Measurements from ENCODE around the gene UHRF1.

The UHRF1 gene

DNA sequence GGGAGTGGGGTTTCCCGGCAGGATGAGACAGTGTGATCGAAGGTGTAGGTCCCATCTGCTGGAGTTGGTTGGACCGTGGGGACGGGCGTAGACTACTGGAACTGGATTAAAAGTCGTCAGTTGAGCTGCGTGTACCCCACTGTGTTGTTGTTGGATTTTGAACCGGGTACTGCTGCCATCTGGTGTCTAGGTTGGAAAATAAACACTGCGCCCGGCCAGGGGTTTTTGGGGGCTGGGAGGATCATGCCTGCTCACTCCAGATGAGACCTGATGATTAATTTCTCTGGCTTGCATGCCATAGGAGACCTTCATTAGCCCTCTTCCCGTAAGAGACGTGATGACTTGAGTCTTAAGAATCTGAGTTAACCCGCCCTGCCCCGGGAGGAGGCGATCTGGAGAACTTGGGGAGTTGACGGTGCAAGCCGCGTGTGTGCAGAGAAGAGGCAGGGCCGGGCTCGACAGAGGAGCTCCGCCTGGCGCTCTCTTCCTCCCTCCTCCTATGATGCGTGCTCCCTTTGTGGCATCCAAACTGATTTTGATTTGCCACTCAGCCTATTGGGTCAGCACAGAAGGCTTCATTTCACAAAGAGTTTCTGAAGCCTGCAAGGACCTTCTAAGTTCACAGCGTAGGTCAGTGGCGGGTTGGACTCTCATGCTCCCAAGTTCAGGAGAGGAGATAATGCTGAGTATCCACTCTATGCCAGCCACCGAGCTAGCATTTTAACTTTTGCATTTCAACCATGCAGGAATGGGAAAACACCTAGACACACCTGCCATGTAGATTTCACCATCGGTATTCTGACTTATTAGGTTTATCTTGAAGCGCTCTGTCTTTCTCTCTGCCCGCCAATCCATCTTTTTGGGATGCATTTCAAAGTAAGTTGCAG, 2.7 kb downstream of the UHRF1 start:
- TF ChIP-seq, protein P1, sequence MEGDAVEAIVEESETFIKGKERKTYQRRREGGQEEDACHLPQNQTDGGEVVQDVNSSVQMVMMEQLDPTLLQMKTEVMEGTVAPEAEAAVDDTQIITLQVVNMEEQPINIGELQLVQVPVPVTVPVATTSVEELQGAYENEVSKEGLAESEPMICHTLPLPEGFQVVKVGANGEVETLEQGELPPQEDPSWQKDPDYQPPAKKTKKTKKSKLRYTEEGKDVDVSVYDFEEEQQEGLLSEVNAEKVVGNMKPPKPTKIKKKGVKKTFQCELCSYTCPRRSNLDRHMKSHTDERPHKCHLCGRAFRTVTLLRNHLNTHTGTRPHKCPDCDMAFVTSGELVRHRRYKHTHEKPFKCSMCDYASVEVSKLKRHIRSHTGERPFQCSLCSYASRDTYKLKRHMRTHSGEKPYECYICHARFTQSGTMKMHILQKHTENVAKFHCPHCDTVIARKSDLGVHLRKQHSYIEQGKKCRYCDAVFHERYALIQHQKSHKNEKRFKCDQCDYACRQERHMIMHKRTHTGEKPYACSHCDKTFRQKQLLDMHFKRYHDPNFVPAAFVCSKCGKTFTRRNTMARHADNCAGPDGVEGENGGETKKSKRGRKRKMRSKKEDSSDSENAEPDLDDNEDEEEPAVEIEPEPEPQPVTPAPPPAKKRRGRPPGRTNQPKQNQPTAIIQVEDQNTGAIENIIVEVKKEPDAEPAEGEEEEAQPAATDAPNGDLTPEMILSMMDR (IDR thresholded peaks at IDR 0.05; ENCODE audit: extremely low read depth, missing control alignments) = peak; percentile 39
- DNase-seq (ENCODE audit: low spot score) = peak; percentile 79

DNA sequence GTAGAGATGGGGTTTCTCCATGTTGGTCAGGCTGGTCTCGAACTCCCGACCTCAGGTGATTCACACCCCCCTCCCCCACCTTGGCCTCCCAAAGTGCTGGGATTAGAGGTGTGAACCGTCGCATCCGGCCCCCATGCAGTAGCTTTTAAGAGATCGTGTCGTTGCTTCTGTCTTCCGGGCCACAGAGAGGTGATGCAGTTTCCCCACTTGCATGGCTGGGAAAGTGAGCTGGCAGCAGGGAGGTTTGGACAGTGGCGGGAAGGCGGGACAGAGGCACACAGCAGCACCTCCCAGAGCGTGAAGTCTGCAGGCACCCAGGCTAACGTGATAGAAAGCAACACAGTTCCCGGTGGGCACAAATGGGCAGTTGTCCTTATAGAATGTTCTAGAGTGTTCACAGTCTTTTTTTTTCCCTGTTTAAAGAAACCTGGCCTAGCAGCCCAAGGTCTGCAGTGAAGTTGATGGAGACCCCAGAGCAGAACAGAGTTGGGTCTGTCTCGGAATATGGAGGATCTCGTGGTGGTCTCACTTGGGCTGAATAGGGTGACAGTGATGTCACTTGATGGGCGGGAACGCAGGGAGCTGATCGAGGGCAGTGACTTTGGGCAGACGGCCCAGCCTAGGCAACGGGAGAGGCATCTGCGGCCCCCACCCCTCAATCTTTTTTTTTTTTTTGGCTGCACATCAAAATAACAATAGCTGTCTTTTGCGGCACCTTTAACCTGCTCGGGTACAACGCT, 4.9 kb downstream of the UHRF1 start:
- DNase-seq (ENCODE audit: low spot score) = no peak
- TF ChIP-seq, protein P1 (IDR thresholded peaks at IDR 0.05; ENCODE audit: extremely low read depth, missing control alignments) = no peak

DNA sequence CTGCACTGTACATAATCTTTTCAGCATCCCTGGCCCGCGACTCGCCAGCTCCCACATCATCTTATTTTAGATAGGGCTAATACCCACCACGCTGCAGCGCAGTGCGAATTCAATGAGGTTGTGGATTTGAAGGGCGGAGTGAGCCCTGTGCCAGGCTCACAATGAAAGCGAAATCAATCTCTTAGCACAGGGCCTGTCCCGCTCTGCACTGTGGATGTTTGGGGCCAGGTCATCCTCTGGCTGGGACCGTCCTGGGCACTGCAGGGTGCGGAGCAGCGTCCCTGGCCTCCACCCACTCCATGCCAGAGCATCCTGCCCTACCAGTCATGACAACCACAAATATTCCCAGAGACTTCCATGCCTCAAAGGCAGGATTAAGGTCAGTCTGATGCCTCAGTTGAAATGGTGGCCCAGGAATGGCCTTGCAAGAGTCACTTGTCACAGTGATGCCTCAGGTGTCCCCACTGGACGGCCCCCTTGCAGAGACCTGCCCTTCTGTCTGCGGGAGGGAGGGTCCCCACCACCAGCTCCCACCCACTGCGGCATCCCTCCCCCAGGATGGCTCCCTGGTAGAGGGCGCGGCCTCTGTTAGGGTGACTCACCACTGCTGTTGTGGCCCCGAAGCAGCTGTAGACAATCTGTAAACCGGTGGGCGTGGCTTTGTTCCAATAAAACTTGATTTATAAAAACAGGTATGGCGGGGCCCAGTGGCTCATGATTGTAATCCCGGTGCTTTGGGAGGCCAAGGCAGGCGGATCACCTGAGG, 5.6 kb downstream of the UHRF1 start:
- TF ChIP-seq, protein P1 (IDR thresholded peaks at IDR 0.05; ENCODE audit: extremely low read depth, missing control alignments) = no peak
- peak; percentile 59 for DNase-seq (ENCODE audit: low spot score)

DNA sequence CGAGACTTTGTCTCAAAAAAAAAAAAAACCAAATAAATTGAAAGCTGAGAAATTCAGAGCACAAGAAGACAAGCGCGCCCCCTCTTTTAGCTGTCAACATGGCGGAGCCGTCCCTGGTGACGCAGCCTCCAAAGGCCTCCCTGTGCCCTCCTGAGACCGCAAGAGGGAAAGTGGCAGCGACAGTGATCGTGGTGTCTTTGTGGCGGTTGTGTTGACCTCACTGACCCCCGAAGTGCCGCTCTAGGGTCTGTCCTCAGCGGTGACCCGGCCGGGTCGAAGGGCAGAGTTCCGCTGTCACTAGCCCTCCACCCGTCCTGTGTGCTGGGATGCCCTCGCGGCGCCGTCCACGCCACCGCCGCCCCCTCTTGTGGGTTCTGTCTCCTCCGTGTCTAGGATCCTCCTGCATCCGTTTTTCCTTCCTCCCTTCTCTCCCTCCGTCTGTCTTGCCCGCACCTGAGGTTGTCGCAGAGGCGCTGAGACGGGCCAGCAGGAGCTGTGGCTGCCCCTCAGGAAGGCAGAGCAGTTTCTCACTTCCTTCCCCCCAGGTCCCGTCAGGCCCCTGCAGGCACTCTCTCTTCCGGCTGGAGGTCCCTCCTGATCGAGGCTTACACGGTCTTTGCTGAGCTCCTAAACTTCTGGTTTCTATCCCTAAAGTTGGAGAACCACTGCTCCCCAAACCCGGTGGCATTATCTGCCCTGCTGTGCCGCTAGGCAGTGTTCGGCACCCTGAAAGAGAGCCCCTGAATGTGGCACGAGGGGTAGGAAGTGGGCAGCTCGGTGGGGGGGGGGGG, 7.2 kb downstream of the UHRF1 start:
- peak; percentile 74 for DNase-seq (ENCODE audit: low spot score)
- TF ChIP-seq, protein P1 (IDR thresholded peaks at IDR 0.05; ENCODE audit: extremely low read depth, missing control alignments) = no peak

DNA sequence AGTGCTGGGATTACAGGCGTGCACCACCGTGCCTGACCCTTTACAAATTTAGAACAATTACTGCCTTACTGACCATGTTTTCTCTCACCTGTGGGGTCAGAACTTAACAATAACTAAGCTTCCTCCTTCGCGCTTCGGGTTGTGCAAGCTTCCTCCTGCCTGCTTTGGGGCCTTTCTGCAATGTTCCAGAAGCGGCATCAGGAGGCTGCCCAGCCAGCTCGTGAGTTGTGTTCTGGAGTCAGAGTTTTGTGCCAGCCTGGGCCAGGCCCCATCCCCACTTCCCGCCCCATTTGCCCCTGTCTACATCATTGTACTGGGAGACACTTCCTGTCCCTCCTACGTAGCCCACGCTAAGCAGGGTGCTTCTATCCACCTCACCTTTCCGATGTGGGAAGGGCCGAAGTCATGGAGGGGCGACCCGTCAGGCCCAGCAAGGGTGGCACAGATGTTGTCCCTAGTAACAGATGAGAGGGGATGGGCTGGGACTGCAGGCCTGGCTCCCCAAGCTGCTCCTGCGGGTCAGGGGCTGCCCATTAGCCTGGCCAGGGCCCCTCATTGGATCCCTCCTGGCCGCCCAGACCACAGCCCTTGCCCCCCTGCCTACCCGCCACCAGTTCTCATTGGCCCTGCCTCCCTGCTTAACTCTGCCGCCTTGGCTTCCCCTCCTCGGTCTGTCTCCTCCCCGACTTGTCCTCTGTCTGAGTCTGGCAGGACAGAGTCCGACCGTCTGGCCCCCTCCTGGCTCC, 13.4 kb downstream of the UHRF1 start:
- TF ChIP-seq, protein P1 (IDR thresholded peaks at IDR 0.05; ENCODE audit: extremely low read depth, missing control alignments) = no peak

DNA sequence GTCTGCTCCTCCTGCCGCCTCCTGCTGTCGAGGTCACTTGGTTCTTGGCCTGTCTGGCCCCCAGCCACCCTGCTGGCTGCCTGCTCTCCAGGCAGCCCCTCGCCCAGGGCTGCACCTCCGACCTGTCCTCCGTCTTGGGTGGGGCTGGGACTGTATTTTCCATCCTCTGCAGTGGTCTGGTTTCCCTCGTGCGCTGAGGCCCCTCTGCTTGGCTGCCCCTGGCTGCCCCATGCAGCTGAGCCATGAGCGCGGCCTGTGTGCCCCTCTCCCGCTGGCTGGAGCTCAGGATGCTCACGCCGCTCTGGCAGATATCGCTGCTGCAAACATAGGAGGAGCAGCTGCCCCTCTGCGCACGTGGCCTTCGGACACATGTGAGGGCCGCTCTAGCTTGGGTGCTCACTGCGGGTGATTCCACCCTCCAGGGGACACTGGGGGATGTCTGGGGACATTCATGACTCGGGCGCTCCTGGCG, 14.0 kb downstream of the UHRF1 start:
- DNase-seq (ENCODE audit: low spot score) = no peak
- TF ChIP-seq, protein P1 (IDR thresholded peaks at IDR 0.05; ENCODE audit: extremely low read depth, missing control alignments) = no peak

More for the DNA sequence above, 13.4 kb downstream of the UHRF1 start:
- no peak for DNase-seq (ENCODE audit: low spot score)
